Measurements from ENCODE around the gene NAP1L4.
"Not testable (repeated sequence)": the region's sequence is repeated elsewhere in the genome, so short reads cannot be mapped to it uniquely, and the experiment has no call there.

The NAP1L4 gene

DNA sequence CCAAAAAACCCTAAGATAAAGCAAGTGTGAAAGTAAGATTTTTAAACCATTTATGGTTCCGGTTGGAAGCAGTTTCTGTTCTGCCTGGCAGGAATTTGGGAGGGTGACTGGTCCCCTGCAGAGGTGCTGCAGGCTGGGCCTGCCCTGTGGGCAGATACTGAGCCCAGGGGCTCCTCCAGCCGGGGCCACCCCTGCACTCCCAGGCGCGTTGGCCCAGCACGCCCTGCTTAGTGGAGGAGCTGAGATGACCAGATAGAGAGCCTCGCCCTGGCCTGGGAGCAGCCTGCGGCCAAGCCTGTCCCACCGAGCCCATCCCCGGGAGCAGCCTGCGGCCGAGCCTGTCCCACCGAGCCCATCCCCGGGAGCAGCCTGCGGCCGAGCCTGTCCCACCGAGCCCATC, 70.9 kb downstream of the NAP1L4 start:
- DNase-seq = no peak

- DNase-seq = no peak
Measured at GRCh38 chr11:2920343-2920742, 71.8 kb downstream of the NAP1L4 start.

DNA sequence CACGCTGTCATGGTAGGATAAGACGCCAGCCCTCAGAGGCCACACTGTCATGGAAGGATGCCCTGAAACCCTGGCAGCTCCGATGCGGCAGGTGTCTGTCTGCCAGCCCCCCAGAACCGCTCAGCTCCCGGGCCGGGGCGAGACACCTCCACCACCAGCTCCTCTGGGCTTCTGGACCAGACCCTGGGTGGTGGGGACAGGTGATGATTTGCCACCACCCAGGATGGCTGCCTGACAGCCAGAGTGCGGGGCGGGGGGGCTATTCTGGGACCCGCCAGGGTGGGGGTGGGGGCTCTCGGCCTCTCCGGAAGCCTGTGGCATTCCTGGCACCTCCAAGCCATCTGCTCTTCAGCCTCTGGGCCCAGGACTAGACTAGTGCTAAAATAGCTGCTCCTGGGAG, 72.3 kb downstream of the NAP1L4 start:
- DNase-seq = no peak

DNA sequence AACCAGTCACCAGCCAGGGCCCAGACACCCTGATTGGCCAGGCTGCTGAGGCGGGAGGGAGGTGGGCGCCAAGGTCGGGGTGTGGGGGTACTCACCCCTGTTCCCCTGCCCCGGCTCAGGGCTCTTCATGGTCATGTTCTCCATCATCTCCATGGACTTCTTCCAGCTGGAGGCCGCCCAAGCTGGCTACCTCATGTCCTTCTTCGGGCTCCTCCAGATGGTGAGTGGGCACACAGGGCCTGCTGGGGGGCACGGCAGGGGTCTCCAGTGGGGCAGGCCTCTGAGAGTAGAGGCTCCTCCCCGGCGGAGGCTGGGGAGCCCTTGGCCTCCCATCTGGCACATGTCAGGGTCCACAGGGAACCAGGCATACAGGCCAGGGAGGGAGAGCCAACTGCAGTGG, 72.9 kb downstream of the NAP1L4 start:
- DNase-seq = no peak

GRCh38 chr11:2917842-2918490, 74.2 kb downstream of the NAP1L4 start:
- DNase-seq = no peak

- DNase-seq = no peak
Measured at GRCh38 chr11:2916892-2917645, 75.1 kb downstream of the NAP1L4 start.

DNA sequence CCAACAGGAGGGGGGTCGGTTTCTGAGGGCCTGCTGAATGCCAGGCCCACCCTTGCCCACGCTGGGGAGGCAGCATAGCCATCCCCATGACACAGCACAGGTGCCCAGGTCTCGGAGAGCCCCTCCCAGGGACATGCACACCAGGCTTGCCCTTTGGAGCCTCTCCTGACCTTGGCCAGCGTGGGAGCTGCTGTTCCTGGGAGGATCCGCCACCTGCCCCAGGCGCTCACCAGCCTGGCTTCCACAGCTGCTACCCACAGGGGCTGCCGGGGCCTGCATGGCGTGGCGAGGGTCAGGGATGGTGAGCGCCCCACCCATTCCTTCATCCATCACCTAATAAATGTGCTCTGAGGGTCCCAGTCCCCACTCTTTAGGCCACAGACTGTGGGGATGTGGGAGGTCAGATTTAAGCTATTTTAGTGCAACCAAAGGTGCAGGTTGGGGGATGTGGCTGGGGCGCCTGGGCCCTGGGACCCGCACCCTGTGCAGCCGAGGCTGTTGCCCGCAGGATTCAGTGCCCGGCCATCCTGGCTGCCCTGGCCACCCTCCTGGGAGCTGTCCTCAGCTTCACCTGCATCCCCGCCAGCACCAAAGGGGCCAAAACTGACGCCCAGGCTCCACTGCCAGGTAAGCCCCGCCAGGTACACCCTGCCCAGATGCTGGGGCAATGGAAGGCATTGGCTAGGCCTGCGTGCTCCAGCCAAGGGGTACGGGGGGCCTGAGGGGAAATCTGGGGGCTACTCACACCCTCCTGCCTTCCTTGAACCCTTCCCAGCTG, 75.8 kb downstream of the NAP1L4 start:
- DNase-seq = no peak

DNA sequence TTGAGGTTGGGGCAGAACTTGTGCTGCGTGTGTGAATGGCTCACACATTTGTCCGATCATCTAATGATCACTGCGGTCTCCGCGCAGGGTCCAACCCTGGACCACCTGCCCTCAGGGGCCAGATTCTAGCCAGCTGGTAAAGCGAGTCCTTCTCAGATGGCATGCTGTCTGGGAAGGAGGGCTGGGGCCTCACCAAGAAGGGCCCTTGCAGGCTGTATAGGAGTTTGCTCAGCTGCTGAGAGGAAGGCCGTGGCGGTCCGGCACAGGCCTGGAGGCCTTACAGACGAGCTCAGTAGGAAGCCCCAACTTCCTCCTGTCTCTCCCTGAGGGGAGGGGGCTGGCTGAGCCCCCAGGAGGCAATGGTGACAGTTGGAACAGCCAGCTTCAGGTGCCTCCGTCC, 76.7 kb downstream of the NAP1L4 start:
- DNase-seq = no peak

GRCh38 chr11:2914455-2915195, 77.5 kb downstream of the NAP1L4 start:
- no peak for DNase-seq

DNA sequence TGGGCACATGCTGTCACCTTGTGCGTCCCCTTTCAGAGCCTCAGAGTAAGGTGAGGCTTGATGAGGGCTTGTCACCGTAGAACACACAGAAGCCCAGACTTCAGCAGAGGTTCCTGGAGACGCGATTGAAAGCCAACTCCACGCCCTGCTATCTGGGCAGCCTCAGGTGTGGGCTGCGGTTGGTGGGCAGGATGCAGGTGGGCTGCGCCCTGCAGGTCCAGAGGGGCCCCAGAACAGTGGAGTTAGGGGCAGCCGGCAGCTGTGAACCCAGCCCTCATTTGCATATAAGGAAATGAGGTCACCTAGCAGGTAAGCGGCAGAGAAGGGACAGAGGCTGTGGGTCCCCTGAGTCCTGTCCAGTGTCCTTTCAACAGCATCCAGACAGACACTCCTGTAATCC, 78.4 kb downstream of the NAP1L4 start:
- DNase-seq = no peak

- DNase-seq = no peak
Measured at GRCh38 chr11:2913019-2913431, 79.1 kb downstream of the NAP1L4 start.

DNA sequence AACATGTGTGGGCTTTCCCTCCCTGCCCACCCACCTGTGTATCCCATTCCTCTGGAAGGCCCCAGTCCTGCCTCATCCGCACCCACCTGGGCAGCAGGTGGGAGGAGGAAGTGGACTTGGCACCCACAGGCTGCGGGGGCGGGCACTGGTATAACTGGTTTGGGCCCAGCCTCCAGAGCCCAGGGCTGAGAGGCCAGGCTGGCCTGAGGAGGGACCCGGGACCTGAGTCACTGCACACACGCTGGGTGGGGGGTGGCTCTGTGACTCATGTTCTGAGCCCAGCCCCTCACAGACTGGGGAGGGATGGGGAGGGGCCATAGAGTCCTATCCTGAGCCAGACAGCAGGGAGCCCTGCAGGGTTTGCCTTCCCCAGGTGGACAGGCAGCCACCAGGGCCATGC, 79.6 kb downstream of the NAP1L4 start:
- DNase-seq = peak; percentile 58

GRCh38 chr11:2911785-2912391, 80.2 kb downstream of the NAP1L4 start:
- DNase-seq = no peak

DNA sequence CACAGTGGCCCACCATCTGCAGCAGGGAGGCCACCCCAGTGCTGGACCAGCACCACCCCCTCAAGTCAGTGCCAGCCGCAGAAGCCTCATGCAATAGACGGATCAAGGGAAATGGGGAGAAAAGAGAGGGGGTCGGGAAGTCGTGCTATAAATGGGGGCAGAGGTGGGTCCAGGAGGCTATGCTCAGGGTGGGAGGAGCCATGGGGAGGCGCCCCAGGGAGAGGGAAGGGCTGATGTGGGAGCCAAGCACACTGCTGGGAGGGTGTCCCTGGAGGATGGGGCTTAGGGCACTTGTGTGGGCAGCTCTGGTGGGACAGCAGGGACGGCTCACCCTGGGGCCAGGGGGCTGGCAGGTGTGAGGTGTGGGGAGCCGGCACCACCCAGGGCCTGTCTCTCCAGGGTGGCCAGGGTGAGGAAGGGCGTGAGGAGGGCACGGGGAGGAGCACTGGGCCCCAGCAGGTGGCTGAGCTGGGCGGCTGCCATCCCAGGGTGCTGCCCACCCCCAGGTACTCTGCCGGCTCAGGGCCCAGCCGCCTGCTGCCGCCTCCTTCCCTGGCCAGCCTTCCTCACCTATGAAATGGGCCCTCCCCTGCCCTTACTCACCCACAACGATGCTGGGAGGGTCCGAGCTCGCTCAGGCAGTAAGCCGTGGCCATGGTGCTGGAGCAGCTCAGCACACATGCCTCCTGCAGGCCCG, 80.9 kb downstream of the NAP1L4 start:
- DNase-seq = no peak

- DNase-seq = no peak
Measured at GRCh38 chr11:2910401-2910955, 81.7 kb downstream of the NAP1L4 start.

DNA sequence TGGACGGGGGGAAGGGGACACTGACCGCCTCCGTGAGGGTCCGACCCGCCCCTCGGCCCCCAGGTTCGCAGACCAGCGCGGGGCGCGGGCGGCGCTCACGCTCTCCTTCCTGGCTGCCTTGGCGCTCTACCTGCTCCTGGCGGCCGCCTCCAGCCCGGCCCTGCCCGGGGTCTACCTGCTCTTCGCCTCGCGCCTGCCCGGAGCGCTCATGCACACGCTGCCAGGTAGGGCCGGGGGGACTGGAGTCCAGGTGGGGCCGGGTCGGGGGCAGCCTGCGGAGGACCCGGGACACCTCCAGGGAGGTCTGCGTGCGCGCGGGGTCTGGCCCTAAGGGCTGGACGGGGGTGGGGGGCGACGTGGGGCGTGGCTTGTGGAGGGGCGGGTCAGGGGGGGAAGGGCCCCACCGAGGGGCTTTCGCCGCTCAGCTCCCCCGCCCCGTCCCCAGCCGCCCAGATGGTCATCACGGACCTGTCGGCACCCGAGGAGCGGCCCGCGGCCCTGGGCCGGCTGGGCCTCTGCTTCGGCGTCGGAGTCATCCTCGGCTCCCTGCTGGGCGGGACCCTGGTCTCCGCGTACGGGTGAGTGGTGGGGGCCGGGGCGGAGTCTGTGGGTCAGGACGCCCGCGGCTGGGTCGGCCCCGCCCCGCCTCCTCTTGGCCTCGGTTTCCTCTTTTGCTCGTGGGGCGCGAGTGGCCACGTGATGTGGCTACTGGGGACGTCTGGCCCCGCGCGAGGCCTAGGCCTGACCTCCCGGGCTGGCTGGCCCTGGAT, 82.8 kb downstream of the NAP1L4 start:
- no peak for DNase-seq

GRCh38 chr11:2908130-2908529, 84.0 kb downstream of the NAP1L4 start:
- no peak for DNase-seq

DNA sequence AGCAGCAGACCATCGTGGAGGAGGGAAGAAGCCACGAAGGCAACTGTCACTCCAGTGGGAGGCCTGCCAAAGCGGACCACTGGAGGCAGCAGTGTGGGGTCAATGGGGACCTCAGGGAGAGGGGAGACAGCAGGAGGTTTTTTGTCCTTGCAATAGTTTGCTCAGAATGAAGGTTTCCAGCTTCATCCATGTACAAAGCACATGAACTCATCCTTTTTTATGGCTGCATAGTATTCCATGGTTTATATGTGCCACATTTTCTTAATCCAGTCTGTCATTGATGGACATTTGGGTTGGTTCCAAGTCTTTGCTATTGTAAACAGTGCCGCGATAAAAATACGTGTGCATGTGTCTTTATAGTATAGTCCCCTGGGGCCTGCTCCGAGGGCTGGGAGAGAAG, 86.8 kb downstream of the NAP1L4 start:
- not testable (repeated sequence) for DNase-seq

DNA sequence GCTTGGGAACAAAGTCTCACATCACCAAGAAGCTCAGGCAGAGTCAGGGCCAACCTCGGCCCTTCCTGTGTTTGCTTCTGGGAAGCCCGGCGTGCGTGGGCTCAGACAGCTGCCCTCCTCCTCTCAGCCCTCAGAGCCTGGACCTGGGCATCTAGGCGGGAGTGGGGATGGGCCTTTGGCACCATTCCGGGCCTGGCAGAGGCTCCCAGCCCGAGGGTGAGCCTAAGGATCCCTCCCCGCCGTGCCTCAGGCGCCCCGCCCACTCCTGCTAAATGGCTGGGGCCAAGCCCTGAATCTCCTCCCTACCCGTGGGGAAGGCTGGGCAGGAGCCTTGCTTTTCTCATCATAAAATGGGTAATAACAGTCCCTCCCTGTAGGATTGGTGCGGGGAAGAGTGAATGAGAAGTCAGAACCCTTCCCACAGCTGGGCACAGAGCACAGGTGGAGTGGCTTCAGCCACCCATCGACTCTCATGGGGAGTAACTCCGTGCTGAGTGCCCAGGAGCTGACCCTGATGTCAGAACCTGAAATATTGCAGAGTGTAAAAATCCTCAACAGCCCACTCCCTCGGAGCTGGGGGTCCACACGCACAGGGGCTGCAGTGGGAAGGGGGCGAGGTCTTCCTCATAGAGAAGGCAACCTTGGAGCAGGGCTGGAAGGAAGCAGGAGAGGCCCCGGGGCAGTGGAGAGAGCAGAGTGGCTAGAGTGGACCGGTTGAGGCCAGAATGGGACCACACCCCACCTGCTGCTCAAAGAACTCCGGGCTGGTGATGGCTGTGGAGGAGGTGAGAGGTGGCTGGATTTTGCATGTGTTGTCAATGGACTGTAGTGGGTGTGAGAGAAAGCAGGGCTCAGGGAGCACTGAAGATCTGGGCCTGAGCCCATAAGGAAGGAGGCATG, 87.7 kb downstream of the NAP1L4 start:
- no peak for DNase-seq

- no peak for DNase-seq
Measured at GRCh38 chr11:2903672-2904011, 88.5 kb downstream of the NAP1L4 start.
